ENCODE data around the gene PPP2R2B. TPM values are rescaled to one million over a fixed set of nuclear protein-coding genes. Genes with fewer than 3 reads are reported as not detected.

Gene PPP2R2B
- total RNA-seq, 1 donor from 2014 or later = 1.2 TPM

DNA sequence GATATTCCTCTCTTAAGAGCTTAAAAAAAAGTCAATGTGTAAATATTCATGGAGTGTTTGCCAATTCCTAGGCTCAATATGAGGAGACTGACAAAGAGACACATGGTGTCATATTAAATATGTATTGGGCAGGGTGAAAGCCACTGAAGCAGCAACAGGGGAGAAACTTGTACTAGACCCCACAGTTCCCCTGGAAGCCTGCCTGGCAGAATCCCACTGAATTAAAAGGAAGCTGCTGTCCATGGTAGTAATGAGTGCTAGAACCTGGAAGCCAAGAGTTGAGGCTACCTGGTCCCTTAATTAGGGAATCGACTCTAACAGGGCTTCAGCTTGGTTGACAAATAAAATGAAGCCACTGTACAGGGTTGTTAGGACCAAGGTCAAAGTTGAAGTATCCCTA is 233.2 kb downstream of the PPP2R2B start:
- no peak for TF ChIP-seq CTCF (IDR thresholded peaks at IDR 0.05; ENCODE audit: insufficient read depth, low read length, poor library complexity, severe bottlenecking)
- Histone ChIP-seq H3K4me3 (ENCODE audit: low read depth, low read length) (no peak overlapping the region), H3K36me3 (ENCODE audit: control insufficient read depth, insufficient read depth, low read length) (no peaks in the 10 kb centered on the region), H3K27me3 (ENCODE audit: control insufficient read depth, insufficient read depth, low read length) (no peaks in the 10 kb centered on the region)
- DNase-seq (ENCODE audit: low read depth) = no peak

GRCh38 chr5:146644831-146645230 is 233.7 kb downstream of the PPP2R2B start:
- no peaks in the 10 kb centered on the region for H3K36me3 ChIP-seq (ENCODE audit: control insufficient read depth, insufficient read depth, low read length)
- no peak for DNase-seq (ENCODE audit: low read depth)
- TF ChIP-seq CTCF (IDR thresholded peaks at IDR 0.05; ENCODE audit: insufficient read depth, low read length, poor library complexity, severe bottlenecking) = no peak
- no peak overlapping the region for H3K4me3 ChIP-seq (ENCODE audit: low read depth, low read length)
- H3K27me3 ChIP-seq (ENCODE audit: control insufficient read depth, insufficient read depth, low read length) = no peaks in the 10 kb centered on the region

DNA sequence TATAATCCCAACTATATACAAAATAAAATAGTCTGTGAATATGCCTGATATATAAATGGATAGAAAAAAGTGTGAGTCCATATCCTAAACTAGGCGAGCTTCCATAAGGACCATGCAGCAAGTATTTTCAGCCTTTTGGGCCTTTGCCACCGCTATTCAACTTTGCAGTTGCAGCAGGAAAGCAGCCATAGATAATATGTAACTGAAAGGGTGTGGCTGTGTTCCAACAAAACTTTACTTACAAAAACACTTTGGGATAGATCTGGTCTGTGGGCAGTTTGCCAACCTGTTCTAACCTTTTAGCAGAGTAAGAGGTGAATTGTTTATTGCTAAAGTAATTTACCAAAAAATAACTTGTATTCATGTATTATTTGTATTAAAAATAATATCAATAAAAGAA is 234.8 kb downstream of the PPP2R2B start:
- H3K36me3 ChIP-seq (ENCODE audit: control insufficient read depth, insufficient read depth, low read length) = no peaks in the 10 kb centered on the region
- H3K27me3 ChIP-seq (ENCODE audit: control insufficient read depth, insufficient read depth, low read length) = no peaks in the 10 kb centered on the region
- no peak for TF ChIP-seq CTCF (IDR thresholded peaks at IDR 0.05; ENCODE audit: insufficient read depth, low read length, poor library complexity, severe bottlenecking)
- H3K4me3 ChIP-seq (ENCODE audit: low read depth, low read length) = no peak overlapping the region
- DNase-seq (ENCODE audit: low read depth) = no peak

DNA sequence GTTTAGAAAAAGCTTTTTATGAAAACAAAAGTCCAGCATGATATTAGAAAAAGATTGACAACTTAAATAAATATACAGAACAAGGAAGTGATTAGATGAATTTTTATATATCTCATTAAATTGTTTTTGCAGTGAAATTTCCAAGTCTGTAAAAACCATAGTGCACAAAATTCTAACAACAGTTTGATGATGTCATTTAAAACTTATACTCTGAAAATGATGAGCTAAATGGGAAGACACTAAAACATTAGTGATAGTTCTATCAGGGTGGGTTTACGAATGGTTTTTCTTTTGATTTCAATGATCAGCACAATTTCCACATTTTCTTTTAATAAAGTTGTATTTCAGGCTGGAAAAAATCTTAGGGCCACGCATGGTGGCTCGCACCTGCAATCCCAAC is 236.1 kb downstream of the PPP2R2B start:
- H3K4me3 ChIP-seq (ENCODE audit: low read depth, low read length) = no peak overlapping the region
- no peak for DNase-seq (ENCODE audit: low read depth)
- no peaks in the 10 kb centered on the region for H3K27me3 ChIP-seq (ENCODE audit: control insufficient read depth, insufficient read depth, low read length)
- TF ChIP-seq CTCF (IDR thresholded peaks at IDR 0.05; ENCODE audit: insufficient read depth, low read length, poor library complexity, severe bottlenecking) = no peak
- H3K36me3 ChIP-seq (ENCODE audit: control insufficient read depth, insufficient read depth, low read length) = no peaks in the 10 kb centered on the region

DNA sequence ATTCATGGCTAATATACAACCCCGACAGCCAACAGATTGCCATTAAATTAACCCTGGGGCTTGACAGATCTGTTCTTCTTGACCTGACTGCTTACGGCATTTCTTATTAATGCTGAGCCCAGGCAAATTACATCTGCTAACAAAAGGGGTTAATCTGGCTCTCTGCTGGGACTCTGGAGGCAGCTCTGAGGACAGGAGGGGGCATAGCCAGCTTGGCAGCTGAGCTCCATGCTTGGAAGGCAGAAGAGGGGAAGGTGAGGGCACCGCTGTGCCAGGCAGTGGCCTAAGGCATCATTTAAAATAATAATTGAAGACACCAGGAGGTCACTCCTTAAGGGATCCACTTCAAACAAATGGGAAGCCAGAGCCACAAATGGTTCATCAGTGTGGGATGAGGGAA is 236.6 kb downstream of the PPP2R2B start:
- no peaks in the 10 kb centered on the region for H3K36me3 ChIP-seq (ENCODE audit: control insufficient read depth, insufficient read depth, low read length)
- no peak for DNase-seq (ENCODE audit: low read depth)
- no peak for TF ChIP-seq CTCF (IDR thresholded peaks at IDR 0.05; ENCODE audit: insufficient read depth, low read length, poor library complexity, severe bottlenecking)
- H3K4me3 ChIP-seq (ENCODE audit: low read depth, low read length) = no peak overlapping the region
- no peaks in the 10 kb centered on the region for H3K27me3 ChIP-seq (ENCODE audit: control insufficient read depth, insufficient read depth, low read length)

DNA sequence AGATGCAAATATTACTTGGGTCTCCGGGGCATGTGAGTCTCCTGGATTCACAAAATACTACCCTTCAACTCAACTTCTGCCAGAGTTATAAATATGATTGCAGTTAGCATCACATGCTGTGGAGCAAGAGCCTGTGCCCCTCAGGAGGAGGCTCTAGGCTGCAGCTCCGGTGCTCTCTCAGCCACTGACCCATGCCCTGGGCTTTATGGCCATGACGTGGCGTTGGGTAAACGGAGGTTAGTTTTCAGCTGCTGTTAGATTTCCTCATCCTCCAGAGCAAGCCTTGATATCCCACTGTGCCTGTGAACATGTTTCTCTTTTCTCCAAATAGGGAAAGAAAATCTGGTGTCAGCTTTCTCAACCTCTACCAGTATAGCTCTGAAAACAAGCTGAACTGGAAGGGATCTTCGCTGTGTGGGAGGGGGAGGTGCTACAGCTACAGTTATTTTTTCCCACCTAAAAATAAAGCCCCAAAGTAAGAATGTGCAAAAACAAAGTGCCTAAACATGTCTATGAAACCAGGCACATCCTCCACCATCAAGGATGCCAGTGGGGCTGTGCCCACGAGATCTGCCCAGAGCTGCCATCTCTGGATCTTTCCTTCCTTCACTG is 238.2 kb downstream of the PPP2R2B start:
- no peak for TF ChIP-seq CTCF (IDR thresholded peaks at IDR 0.05; ENCODE audit: insufficient read depth, low read length, poor library complexity, severe bottlenecking)
- H3K4me3 ChIP-seq (ENCODE audit: low read depth, low read length) = no peak overlapping the region
- DNase-seq (ENCODE audit: low read depth) = no peak
- no peaks in the 10 kb centered on the region for H3K27me3 ChIP-seq (ENCODE audit: control insufficient read depth, insufficient read depth, low read length)
- H3K36me3 ChIP-seq (ENCODE audit: control insufficient read depth, insufficient read depth, low read length) = no peaks in the 10 kb centered on the region

All from kidney epithelial cell (primary cell).